Measurements from ENCODE around the gene TMEM63A.
"Not testable (repeated sequence)": the region's sequence is repeated elsewhere in the genome, so short reads cannot be mapped to it uniquely, and the experiment has no call there.

The TMEM63A gene

GRCh38 chr1:225881959-225882693 lies at the start of gene TMEM63A:
TSS of gene TMEM63A (minus strand) at chr1:225882380. CDS start at chr1:225877580, 4,800 bp downstream.
- in situ Hi-C loops (cut with HindIII; ENCODE audit: low sequenced_read_pairs) = no loop called here

- in situ Hi-C loops (cut with HindIII; ENCODE audit: low sequenced_read_pairs) = no loop called here
These were observed 49.3 kb upstream of the TMEM63A start for GRCh38 chr1:225931270-225932136.

GRCh38 chr1:225930566-225930965 lies 48.4 kb upstream of the TMEM63A start:
- in situ Hi-C loops (cut with HindIII; ENCODE audit: low sequenced_read_pairs) = no loop called here

- in situ Hi-C loops (cut with HindIII; ENCODE audit: low sequenced_read_pairs) = not testable (repeated sequence)
These were observed 47.3 kb upstream of the TMEM63A start for GRCh38 chr1:225929462-225929861.

GRCh38 chr1:225928186-225929175 lies 46.3 kb upstream of the TMEM63A start:
- in situ Hi-C loops (cut with HindIII; ENCODE audit: low sequenced_read_pairs) = no loop called here

- in situ Hi-C loops (cut with HindIII; ENCODE audit: low sequenced_read_pairs) = no loop called here
These were observed 44.5 kb upstream of the TMEM63A start for GRCh38 chr1:225926551-225927113.

GRCh38 chr1:225923692-225924555 lies 41.7 kb upstream of the TMEM63A start, which contains the start of gene PYCR2:
TSS of gene PYCR2 (minus strand) at chr1:225924250. CDS start at chr1:225924110, 140 bp downstream.
- in situ Hi-C loops (cut with HindIII; ENCODE audit: low sequenced_read_pairs) = no loop called here

GRCh38 chr1:225923381-225923691 lies 41.2 kb upstream of the TMEM63A start:
- in situ Hi-C loops (cut with HindIII; ENCODE audit: low sequenced_read_pairs) = no loop called here

- in situ Hi-C loops (cut with HindIII; ENCODE audit: low sequenced_read_pairs) = no loop called here
These were observed 39.8 kb upstream of the TMEM63A start for GRCh38 chr1:225921734-225922709.

GRCh38 chr1:225919906-225920305 lies 37.7 kb upstream of the TMEM63A start:
- in situ Hi-C loops (cut with HindIII; ENCODE audit: low sequenced_read_pairs) = no loop called here

GRCh38 chr1:225918280-225918679 lies 36.1 kb upstream of the TMEM63A start:
- in situ Hi-C loops (cut with HindIII; ENCODE audit: low sequenced_read_pairs) = no loop called here

- in situ Hi-C loops (cut with HindIII; ENCODE audit: low sequenced_read_pairs) = no loop called here
These were observed 35.4 kb upstream of the TMEM63A start for GRCh38 chr1:225917536-225917935.

GRCh38 chr1:225917101-225917500 lies 34.9 kb upstream of the TMEM63A start:
- in situ Hi-C loops (cut with HindIII; ENCODE audit: low sequenced_read_pairs) = no loop called here

- in situ Hi-C loops (cut with HindIII; ENCODE audit: low sequenced_read_pairs) = no loop called here
These were observed 33.4 kb upstream of the TMEM63A start for GRCh38 chr1:225915538-225915991.

GRCh38 chr1:225914947-225915346 lies 32.8 kb upstream of the TMEM63A start:
- in situ Hi-C loops (cut with HindIII; ENCODE audit: low sequenced_read_pairs) = no loop called here

GRCh38 chr1:225914391-225914790 lies 32.2 kb upstream of the TMEM63A start:
- in situ Hi-C loops (cut with HindIII; ENCODE audit: low sequenced_read_pairs) = no loop called here

GRCh38 chr1:225911191-225912130 lies 29.3 kb upstream of the TMEM63A start:
- in situ Hi-C loops (cut with HindIII; ENCODE audit: low sequenced_read_pairs) = no loop called here

Measured in DLD1 (cell line).